B cell (primary cell): ENCODE results near the gene TSHB. TPM values are rescaled to one million over a fixed set of nuclear protein-coding genes. Genes with fewer than 3 reads are reported as not detected.

ENCODE experiments used
- ATAC-seq: fragments of 200-7000 bp; cut with Tn5 transposase; one replicate; pipeline ENCODE4 v1.10.0; 2021; ENCODE audit warnings: low read depth, mild to moderate bottlenecking, moderate number of reproducible peaks, moderate library complexity
- CTCF ChIA-PET: fragments of 350-600 bp; sonication (Branson Sonifier 250); formaldehyde crosslinking; loops from one replicate; lab custom pipeline; 2021; ENCODE audit warnings: antibody characterized with exemption, inconsistent platforms; lab: Charles Lee
- POLR2A ChIA-PET: fragments of 350-600 bp; sonication (Branson Sonifier 250); formaldehyde crosslinking; loops from one replicate; lab custom pipeline; 2021; ENCODE audit warnings: antibody characterized with exemption; lab: Charles Lee
- DNase-seq: peaks from one replicate; pipeline ENCODE4 v3.0.0; 2013
- H2AFZ ChIP-seq: 2 replicates; pipeline ENCODE4 v1.6.1; 2012; ENCODE audit warnings: mild to moderate bottlenecking, low read depth, low read length; ENCODE audit not compliant: insufficient read depth, poor library complexity, severe bottlenecking
- H3K27ac ChIP-seq, 2 donors: 1 replicate in 1 of 2; 2 replicates in 1 of 2; pipeline ENCODE4 v1.5.1; 2012 to 2013; ENCODE audit warnings: low read length in 2 of 2, mild to moderate bottlenecking in 2 of 2, moderate library complexity in 1 of 2
- H3K27me3 ChIP-seq, 4 experiments: fragments of 200-600 bp in 1 of 4; sonication (generic) in 1 of 4; replicated peaks in 1 of 4; 1 replicate in 2 of 4; 2 replicates in 2 of 4; pipeline versions ENCODE4 v1.6.1 to v1.7.0; 2013 to 2016; ENCODE audit warnings: low read length in 3 of 4, mild to moderate bottlenecking in 2 of 4, mixed read lengths in 1 of 4, moderate library complexity in 1 of 4; ENCODE audit not compliant: insufficient read depth in 4 of 4, control insufficient read depth in 3 of 4; ENCODE audit errors: control extremely low read depth in 1 of 4
- H3K36me3 ChIP-seq, 2 experiments: replicated peaks in 1 of 2; 1 replicate in 1 of 2; 2 replicates in 1 of 2; pipeline versions ENCODE4 v1.6.1 to v1.7.1; 2013; ENCODE audit warnings: low read length in 1 of 2; ENCODE audit not compliant: insufficient read depth in 2 of 2, control insufficient read depth in 1 of 2; ENCODE audit errors: control extremely low read depth in 1 of 2, extremely low read depth in 1 of 2
- H3K4me1 ChIP-seq, 2 donors: fragments of 200-600 bp in 1 of 2; sonication (generic) in 1 of 2; 1 replicate in 1 of 2; 2 replicates in 1 of 2; pipeline versions ENCODE4 v1.5.1 to v1.6.1; 2013 to 2017; ENCODE audit warnings: low read length in 2 of 2; ENCODE audit not compliant: control insufficient read depth in 2 of 2, insufficient read depth in 2 of 2
- H3K4me2 ChIP-seq: replicated peaks from 2 replicates; pipeline ENCODE3; 2012; ENCODE audit warnings: mild to moderate bottlenecking, low read depth, low read length; ENCODE audit not compliant: poor library complexity, severe bottlenecking
- H3K4me3 ChIP-seq, 5 experiments: fragments of 200-600 bp in 1 of 5; sonication (generic) in 1 of 5; 1 replicate in 3 of 5; 2 replicates in 2 of 5; pipeline versions ENCODE4 v1.5.1 to v1.7.0; 2011 to 2016; ENCODE audit warnings: low read length in 4 of 5, mild to moderate bottlenecking in 4 of 5, low read depth in 2 of 5, control low read depth in 1 of 5, moderate library complexity in 1 of 5; ENCODE audit not compliant: insufficient read depth in 1 of 5; ENCODE audit errors: control extremely low read depth in 1 of 5, extremely low read depth in 1 of 5
- H3K79me2 ChIP-seq: fragments of 200-600 bp; sonication (generic); one replicate; pipeline ENCODE4 v1.6.0; 2016; ENCODE audit warnings: low read length; ENCODE audit not compliant: control insufficient read depth, insufficient read depth
- H3K9ac ChIP-seq: fragments of 200-600 bp; sonication (generic); 2 replicates; pipeline ENCODE4 v1.6.1; 2017; ENCODE audit warnings: mild to moderate bottlenecking, low read length, moderate library complexity
- H3K9me3 ChIP-seq, 3 donors: one replicate each; pipeline versions ENCODE4 v1.6.1 to v1.7.1; 2013; ENCODE audit warnings: low read length in 2 of 3; ENCODE audit not compliant: control insufficient read depth in 2 of 3, insufficient read depth in 1 of 3; ENCODE audit errors: control extremely low read depth in 1 of 3
- H4K20me1 ChIP-seq: 2 replicates; pipeline ENCODE4 v1.6.0; 2012; ENCODE audit warnings: mild to moderate bottlenecking, low read length; ENCODE audit not compliant: insufficient read depth, control insufficient read depth, poor library complexity, severe bottlenecking
- H3K27ac Mint-ChIP-seq: one replicate; pipeline ENCODE4 v1.8.0; 2021; ENCODE audit warnings: mixed read lengths
- H3K27me3 Mint-ChIP-seq: one replicate; pipeline ENCODE4 v1.8.0; 2021; ENCODE audit warnings: mixed read lengths
- H3K4me1 Mint-ChIP-seq: one replicate; pipeline ENCODE4 v1.8.0; 2021; ENCODE audit warnings: mixed read lengths
- H3K4me3 Mint-ChIP-seq: one replicate; pipeline ENCODE4 v1.8.0; 2021; ENCODE audit warnings: mixed read lengths
- H3K9me3 Mint-ChIP-seq: one replicate; pipeline ENCODE4 v1.8.0; 2022; ENCODE audit warnings: mixed read lengths; ENCODE audit not compliant: insufficient read depth
- CTCF ChIP-seq: fragments of 200-600 bp; IDR thresholded peaks from one replicate; pipeline ENCODE4 v1.8.0; 2022; ENCODE audit warnings: antibody characterized with exemption, mild to moderate bottlenecking
- EZH2 ChIP-seq: IDR thresholded peaks from 2 replicates; pipeline ENCODE4 v1.6.1; 2012; ENCODE audit warnings: borderline replicate concordance, low read depth, mild to moderate bottlenecking, moderate library complexity, low read length; ENCODE audit not compliant: insufficient read depth, poor library complexity, severe bottlenecking
- WGBS: methylation state at CpG from one replicate; pipeline ENCODE4 v1.1.5; 2013; ENCODE audit warnings: missing lambda C conversion rate; ENCODE audit not compliant: insufficient coverage; 5-methylcytosine and 5-hydroxymethylcytosine counted together
- intact Hi-C: fragments of 100-400 bp; cut with micrococcal nuclease; formaldehyde crosslinking; loops from one replicate; pipeline ENCODE4 v1.10.0; 2022
- polyA plus RNA-seq: library from polyadenylated mRNA; depleted of rRNA; stranded (reverse); fragments of >200 nt; gene quantifications from 2 replicates; pipeline ENCODE4 v1.2.3, GENCODE V29; 2012
- total RNA-seq, 2 donors: library from RNA; stranded (reverse); fragments of 120-200 nt in 1 of 2; gene quantifications; 1 replicate in 1 of 2; 2 replicates in 1 of 2; pipeline versions ENCODE4 v1.2.3 to v1.2.4, GENCODE V29; 2013 to 2022

The TSHB gene
- total and polyA plus RNA-seq, 2 donors (not counting 1 experiment from before 2014, with no cell fraction given), result not detected

GRCh38 chr1:114997510-114998289, 31.9 kb upstream of the TSHB start:
- H3K4me3 ChIP-seq, result no peak overlapping the region
- H3K27me3 Mint-ChIP-seq, result peaks cover 19% of the 10 kb centered on the region
- ChIA-PET POLR2A (no interaction called here), CTCF (no interaction called here)
- no peak for TF ChIP-seq EZH2
- H3K4me1 Mint-ChIP-seq, result no peaks in the 10 kb centered on the region
- no peaks in the 10 kb centered on the region for H3K9me3 Mint-ChIP-seq
- no peak overlapping the region for H3K27ac Mint-ChIP-seq
- no peaks in the 10 kb centered on the region for H3K36me3 ChIP-seq
- intact Hi-C loops, result no loop called here
- H2AFZ ChIP-seq, result no peak overlapping the region
- no peaks in the 10 kb centered on the region for H3K79me2 ChIP-seq
- H3K9ac ChIP-seq, result no peak overlapping the region
- no peak for ATAC-seq
- no peaks in the 10 kb centered on the region for H3K9me3 ChIP-seq
- no peak overlapping the region for H3K27ac ChIP-seq
- no peak overlapping the region for H3K4me2 ChIP-seq
- H3K4me3 Mint-ChIP-seq, result no peak overlapping the region
- peaks cover 0 to 3% (median 1%) of the 10 kb centered on the region in 4 experiments for H3K27me3 ChIP-seq
- no peak for DNase-seq
- H3K4me1 ChIP-seq, result no peaks in the 10 kb centered on the region
- no peaks in the 10 kb centered on the region for H4K20me1 ChIP-seq

- Mint-ChIP-seq H3K4me1 (no peaks in the 10 kb centered on the region), H3K9me3 (peaks cover 2% of the 10 kb centered on the region), H3K27ac (no peak overlapping the region), H3K4me3 (no peak overlapping the region), H3K27me3 (peaks cover 19% of the 10 kb centered on the region)
- no peak overlapping the region for H3K4me2 ChIP-seq
- H3K79me2 ChIP-seq, result no peaks in the 10 kb centered on the region
- H3K4me1 ChIP-seq, result no peaks in the 10 kb centered on the region
- no peak overlapping the region for H3K27ac ChIP-seq
- no peaks in the 10 kb centered on the region for H4K20me1 ChIP-seq
- DNase-seq (no peak), ATAC-seq (no peak)
- H3K9ac ChIP-seq, result no peak overlapping the region
- H3K9me3 ChIP-seq, result no peaks in the 10 kb centered on the region
- peaks cover 0 to 4% (median 3%) of the 10 kb centered on the region in 4 experiments for H3K27me3 ChIP-seq
- CTCF ChIA-PET, result no interaction called here
- TF ChIP-seq CTCF (no peak), EZH2 (no peak)
- WGBS, result 100% methylated on average over 1 of the region's 2 CpGs
- H3K4me3 ChIP-seq, result no peak overlapping the region
- no peak overlapping the region for H2AFZ ChIP-seq
- intact Hi-C loops, result no loop called here
- H3K36me3 ChIP-seq, result no peaks in the 10 kb centered on the region
- POLR2A ChIA-PET, result no interaction called here
Observed at GRCh38 chr1:115006191-115006590, 23.4 kb upstream of the TSHB start.
